HEK293 (cell line): ENCODE data around the gene CSF2.

Source experiments
- CTCF ChIA-PET: fragments of 350-600 bp; formaldehyde crosslinking; extraction: SDS; loops from one replicate; lab custom pipeline; 2021; ENCODE audit warnings: antibody characterized with exemption; lab: Yijun Ruan, JAX
- POLR2A ChIA-PET: fragments of 300-600 bp; formaldehyde crosslinking; extraction: SDS; loops from one replicate; lab custom pipeline; 2020; ENCODE audit warnings: antibody characterized with exemption, inconsistent platforms; lab: Yijun Ruan, JAX
- H3K27ac ChIP-seq: fragments of 200-500 bp; sonication (Bioruptor generic); 2 replicates; pipeline ENCODE4 v1.5.1; 2014; ENCODE audit warnings: low read depth, low read length, control low read depth, inconsistent platforms; ENCODE audit errors: extremely low read depth
- H3K36me3 ChIP-seq, 2 experiments: fragments of 200-500 bp in 1 of 2; sonication (Bioruptor generic) in 1 of 2; 1 replicate in 1 of 2; 2 replicates in 1 of 2; pipeline ENCODE4 v1.5.1; 2014 to 2017; ENCODE audit warnings: inconsistent platforms in 2 of 2, low read length in 2 of 2; ENCODE audit not compliant: control insufficient read depth in 2 of 2, insufficient read depth in 1 of 2
- H3K4me1 ChIP-seq: fragments of 200-500 bp; sonication (Bioruptor generic); 2 replicates; pipeline ENCODE4 v1.5.1; 2014; ENCODE audit warnings: mild to moderate bottlenecking, low read length, inconsistent platforms; ENCODE audit not compliant: control insufficient read depth, insufficient read depth
- H3K4me3 ChIP-seq: 2 replicates; pipeline ENCODE4 v1.5.1; 2011; ENCODE audit warnings: low read depth, mild to moderate bottlenecking, control low read depth, low read length, moderate library complexity
- H3K9me3 ChIP-seq: fragments of 200-500 bp; sonication (Bioruptor generic); 2 replicates; pipeline ENCODE4 v1.5.1; 2014; ENCODE audit warnings: low read depth, low read length, inconsistent platforms; ENCODE audit not compliant: control insufficient read depth, insufficient read depth
- BCL11A ChIP-seq: fragments of 450-650 bp; formaldehyde crosslinking; IDR thresholded peaks from 2 replicates; pipeline ENCODE4 v1.5.1; 2016; ENCODE audit warnings: low read depth, missing biosample characterization, missing genetic modification characterization
- FEZF1 ChIP-seq: fragments of 450-650 bp; formaldehyde crosslinking; IDR thresholded peaks from 2 replicates; pipeline ENCODE4 v1.5.1; 2016; ENCODE audit warnings: missing biosample characterization, missing genetic modification characterization
- MEIS1 ChIP-seq: sonication (generic); formaldehyde crosslinking; IDR thresholded peaks from 2 replicates; pipeline ENCODE4 v1.8.1; 2022; ENCODE audit warnings: missing genetic modification reagents, mild to moderate bottlenecking, borderline replicate concordance
- MZF1 ChIP-seq: fragments of 450-650 bp; formaldehyde crosslinking; IDR thresholded peaks from 2 replicates; pipeline ENCODE4 v1.5.1; 2017; ENCODE audit warnings: missing biosample characterization, missing genetic modification characterization, borderline replicate concordance
- PRDM6 ChIP-seq: fragments of 450-650 bp; formaldehyde crosslinking; IDR thresholded peaks from 2 replicates; pipeline ENCODE4 v1.5.1; 2017; ENCODE audit warnings: missing biosample characterization, missing genetic modification characterization
- SCRT1 ChIP-seq: fragments of 450-650 bp; formaldehyde crosslinking; IDR thresholded peaks from 2 replicates; pipeline ENCODE4 v1.5.1; 2016; ENCODE audit warnings: missing biosample characterization, missing genetic modification characterization, borderline replicate concordance
- SP7 ChIP-seq: fragments of 450-650 bp; formaldehyde crosslinking; IDR thresholded peaks from 2 replicates; pipeline ENCODE4 v1.5.1; 2016; ENCODE audit warnings: missing biosample characterization, missing genetic modification characterization
- TCF7L2 ChIP-seq: IDR thresholded peaks from 2 replicates; pipeline ENCODE4 v1.6.1; 2011; ENCODE audit warnings: low read depth, mild to moderate bottlenecking, inconsistent platforms, low read length, moderate library complexity, borderline replicate concordance
- YY1 ChIP-seq: fragments of 450-650 bp; formaldehyde crosslinking; IDR thresholded peaks from 2 replicates; pipeline ENCODE4 v1.5.1; 2018; ENCODE audit warnings: missing biosample characterization, missing genetic modification characterization
- ZBTB8A ChIP-seq: fragments of 450-650 bp; formaldehyde crosslinking; IDR thresholded peaks from 2 replicates; pipeline ENCODE4 v1.5.1; 2016; ENCODE audit warnings: missing biosample characterization, missing genetic modification characterization
- ZEB2 ChIP-seq: fragments of 450-650 bp; formaldehyde crosslinking; IDR thresholded peaks from 2 replicates; pipeline ENCODE4 v1.5.1; 2016; ENCODE audit warnings: missing biosample characterization, missing genetic modification characterization
- ZNF112 ChIP-seq: fragments of 450-650 bp; formaldehyde crosslinking; IDR thresholded peaks from 2 replicates; pipeline ENCODE4 v1.5.0; 2017; ENCODE audit warnings: missing biosample characterization, missing genetic modification characterization
- ZNF132 ChIP-seq: fragments of 450-650 bp; formaldehyde crosslinking; IDR thresholded peaks from 2 replicates; pipeline ENCODE4 v1.5.1; 2017; ENCODE audit warnings: missing biosample characterization, missing genetic modification characterization, borderline replicate concordance
- ZNF133 ChIP-seq: fragments of 450-650 bp; formaldehyde crosslinking; IDR thresholded peaks from 2 replicates; pipeline ENCODE4 v1.5.1; 2016; ENCODE audit warnings: missing biosample characterization, missing genetic modification characterization
- ZNF202 ChIP-seq: fragments of 450-650 bp; formaldehyde crosslinking; IDR thresholded peaks from 2 replicates; pipeline ENCODE4 v1.5.1; 2016; ENCODE audit warnings: missing biosample characterization, missing genetic modification characterization, borderline replicate concordance
- ZNF23 ChIP-seq: fragments of 450-650 bp; formaldehyde crosslinking; IDR thresholded peaks from 2 replicates; pipeline ENCODE4 v1.5.1; 2016; ENCODE audit warnings: missing biosample characterization, missing genetic modification characterization, borderline replicate concordance
- ZNF280C ChIP-seq: fragments of 450-650 bp; formaldehyde crosslinking; IDR thresholded peaks from 2 replicates; pipeline ENCODE4 v1.5.1; 2016; ENCODE audit warnings: missing biosample characterization, missing genetic modification characterization
- ZNF394 ChIP-seq: fragments of 450-650 bp; formaldehyde crosslinking; IDR thresholded peaks from 2 replicates; pipeline ENCODE4 v1.5.1; 2016; ENCODE audit warnings: missing biosample characterization, missing genetic modification characterization, mild to moderate bottlenecking, moderate library complexity, borderline replicate concordance
- ZNF48 ChIP-seq: fragments of 450-650 bp; formaldehyde crosslinking; IDR thresholded peaks from 2 replicates; pipeline ENCODE4 v1.5.1; 2016; ENCODE audit warnings: missing biosample characterization, missing genetic modification characterization
- ZNF501 ChIP-seq: fragments of 450-650 bp; formaldehyde crosslinking; IDR thresholded peaks from 2 replicates; pipeline ENCODE4 v1.5.1; 2016; ENCODE audit warnings: missing biosample characterization, missing genetic modification characterization
- ZNF510 ChIP-seq: fragments of 450-650 bp; formaldehyde crosslinking; IDR thresholded peaks from 2 replicates; pipeline ENCODE4 v1.5.1; 2018; ENCODE audit warnings: mild to moderate bottlenecking, missing genetic modification characterization, missing biosample characterization; ENCODE audit not compliant: insufficient replicate concordance
- ZNF530 ChIP-seq: fragments of 450-650 bp; formaldehyde crosslinking; IDR thresholded peaks from 2 replicates; pipeline ENCODE4 v1.5.1; 2016; ENCODE audit warnings: low read depth, missing biosample characterization, missing genetic modification characterization
- ZSCAN16 ChIP-seq: fragments of 450-650 bp; formaldehyde crosslinking; IDR thresholded peaks from 2 replicates; pipeline ENCODE4 v1.5.1; 2016; ENCODE audit warnings: missing biosample characterization, missing genetic modification characterization

Gene CSF2

GRCh38 chr5:132079619-132080018, 6.0 kb downstream of the CSF2 start:
- TF ChIP-seq ZBTB8A (tag by site-specific recombination) (no peak), SCRT1 (no peak), ZNF280C (tag by site-specific recombination) (no peak), TCF7L2 (no peak), ZSCAN16 (tag by site-specific recombination) (no peak), ZNF133 (tag by site-specific recombination) (no peak), ZEB2 (tag by site-specific recombination) (no peak), ZNF112 (tag by site-specific recombination) (no peak), ZNF510 (tag by site-specific recombination) (no peak), ZNF23 (tag by site-specific recombination) (no peak), ZNF48 (no peak), FEZF1 (tag by site-specific recombination) (no peak), ZNF132 (tag by site-specific recombination) (no peak), SP7 (tag by site-specific recombination) (no peak), ZNF394 (no peak), ZNF530 (no peak), YY1 (tag by site-specific recombination) (no peak), MEIS1 (CRISPR knock-in tag) (no peak)
- TF ChIP-seq, all 188 proteins: peak for 0
- POLR2A ChIA-PET: no interaction called here
- Histone ChIP-seq H3K27ac (no peak overlapping the region), H3K4me1 (no peaks in the 10 kb centered on the region), H3K4me3 (no peak overlapping the region), H3K9me3 (no peaks in the 10 kb centered on the region), H3K36me3 (no peaks in the 10 kb centered on the region)
- CTCF ChIA-PET: interaction anchor here (0.5 to 2.0 kb wide), 2 partner anchors 15 to 101 kb away, joined by 3 to 8 read pairs; no protein-coding TSS in a partner anchor

- H3K36me3 ChIP-seq: no peaks in the 10 kb centered on the region
- H3K9me3 ChIP-seq: no peaks in the 10 kb centered on the region
- H3K27ac ChIP-seq: no peak overlapping the region
- no peak for TF ChIP-seq ZNF501 (tag by site-specific recombination)
- no peak for TF ChIP-seq BCL11A (tag by site-specific recombination)
- no peak for TF ChIP-seq MZF1 (tag by site-specific recombination)
- no peak for TF ChIP-seq PRDM6 (tag by site-specific recombination)
- no peak for TF ChIP-seq ZNF202
- H3K4me1 ChIP-seq: no peaks in the 10 kb centered on the region
- POLR2A ChIA-PET: no interaction called here
- no peak overlapping the region for H3K4me3 ChIP-seq
- CTCF ChIA-PET: interaction anchor here (0.6 to 2.0 kb wide), 2 partner anchors 16 to 17 kb away, joined by 3 to 8 read pairs; no protein-coding TSS in a partner anchor
These were observed 7.0 kb downstream of the CSF2 start for GRCh38 chr5:132080595-132080994.
